NCI-H1048 (cell line): Measurements from ENCODE around the gene SSPN.

ENCODE experiments used
- DNase-seq: peaks from one replicate; lab custom pipeline; 2025; lab: John Stamatoyannopoulos, UW

SSPN gene, protein sequence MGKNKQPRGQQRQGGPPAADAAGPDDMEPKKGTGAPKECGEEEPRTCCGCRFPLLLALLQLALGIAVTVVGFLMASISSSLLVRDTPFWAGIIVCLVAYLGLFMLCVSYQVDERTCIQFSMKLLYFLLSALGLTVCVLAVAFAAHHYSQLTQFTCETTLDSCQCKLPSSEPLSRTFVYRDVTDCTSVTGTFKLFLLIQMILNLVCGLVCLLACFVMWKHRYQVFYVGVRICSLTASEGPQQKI

DNA sequence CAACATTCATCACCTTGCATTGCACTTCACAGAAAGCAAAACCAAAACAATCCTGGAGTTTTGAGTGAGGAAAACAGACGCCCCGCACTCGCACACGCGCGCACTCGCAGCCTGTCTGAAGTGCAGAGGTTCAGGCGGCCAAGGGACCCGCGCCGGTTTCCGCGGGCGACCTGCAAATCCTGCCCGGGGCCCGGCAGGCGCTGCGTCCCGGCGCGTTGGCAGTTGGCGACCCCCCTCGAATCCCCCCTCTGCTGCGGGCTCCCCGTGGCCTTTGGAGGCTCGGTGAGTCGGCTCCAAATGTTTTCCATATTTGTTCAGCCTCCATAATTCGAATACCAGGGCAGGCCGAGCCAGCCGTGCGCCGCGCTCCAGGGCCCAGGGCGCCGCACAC lies at the start of gene SSPN:
Gene SSPN, plus strand, starts transcription at position 324 of the 391 bp plus-strand sequence. CDS start 100 bp downstream, outside the sequence.
- DNase-seq, result peak; percentile 11

DNA sequence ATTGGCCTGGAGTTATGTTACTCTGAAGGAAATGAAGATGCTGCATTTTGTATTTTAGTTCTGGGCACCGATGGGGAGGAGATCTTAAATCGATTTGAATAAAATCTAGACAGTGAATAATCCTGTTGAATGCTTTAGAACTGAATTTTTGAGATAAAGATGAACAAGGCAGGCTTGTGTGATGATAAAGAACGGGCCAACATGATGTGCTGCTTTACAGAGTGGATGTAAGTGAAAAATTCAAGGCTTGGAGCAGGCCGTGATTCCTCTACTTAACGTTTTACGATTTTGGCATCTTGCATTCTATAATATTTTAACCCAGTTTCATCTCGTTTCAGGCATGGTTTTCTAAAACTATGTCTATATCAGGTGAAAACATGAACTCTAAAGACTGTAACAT lies 47.1 kb upstream of the SSPN start:
- DNase-seq, result no peak

GRCh38 chr12:26149968-26150500 lies 45.3 kb upstream of the SSPN start:
- DNase-seq, result no peak

GRCh38 chr12:26150736-26151450 lies 44.5 kb upstream of the SSPN start:
- DNase-seq, result no peak

DNA sequence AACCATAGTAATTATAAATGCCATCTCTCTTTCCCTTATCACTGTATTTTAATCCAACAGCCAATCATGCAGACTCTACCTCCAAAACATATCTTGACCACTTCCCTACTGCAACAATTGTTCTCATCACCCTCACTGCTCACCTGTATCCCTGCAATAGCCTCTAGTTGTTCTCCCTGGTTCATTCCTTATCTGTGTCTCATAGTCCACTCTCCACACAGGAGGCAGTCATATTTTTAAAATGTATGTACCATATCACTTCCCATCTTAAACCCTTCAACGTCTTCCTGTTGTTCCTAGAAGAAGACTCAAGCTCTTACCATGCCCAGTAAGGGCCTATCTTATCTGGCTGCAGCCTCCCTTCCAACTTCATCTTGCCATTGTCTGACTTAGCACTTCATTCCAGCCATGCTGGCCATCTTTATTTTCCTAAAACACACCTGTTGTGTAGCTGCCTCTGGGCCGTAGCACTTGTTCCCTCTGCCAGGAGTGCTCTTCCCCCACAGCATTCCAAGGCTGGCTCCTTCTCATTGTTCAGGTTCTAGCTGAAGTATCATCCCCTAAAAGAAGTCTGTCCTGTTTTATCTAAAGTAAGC lies 42.8 kb upstream of the SSPN start:
- DNase-seq, result no peak

DNA sequence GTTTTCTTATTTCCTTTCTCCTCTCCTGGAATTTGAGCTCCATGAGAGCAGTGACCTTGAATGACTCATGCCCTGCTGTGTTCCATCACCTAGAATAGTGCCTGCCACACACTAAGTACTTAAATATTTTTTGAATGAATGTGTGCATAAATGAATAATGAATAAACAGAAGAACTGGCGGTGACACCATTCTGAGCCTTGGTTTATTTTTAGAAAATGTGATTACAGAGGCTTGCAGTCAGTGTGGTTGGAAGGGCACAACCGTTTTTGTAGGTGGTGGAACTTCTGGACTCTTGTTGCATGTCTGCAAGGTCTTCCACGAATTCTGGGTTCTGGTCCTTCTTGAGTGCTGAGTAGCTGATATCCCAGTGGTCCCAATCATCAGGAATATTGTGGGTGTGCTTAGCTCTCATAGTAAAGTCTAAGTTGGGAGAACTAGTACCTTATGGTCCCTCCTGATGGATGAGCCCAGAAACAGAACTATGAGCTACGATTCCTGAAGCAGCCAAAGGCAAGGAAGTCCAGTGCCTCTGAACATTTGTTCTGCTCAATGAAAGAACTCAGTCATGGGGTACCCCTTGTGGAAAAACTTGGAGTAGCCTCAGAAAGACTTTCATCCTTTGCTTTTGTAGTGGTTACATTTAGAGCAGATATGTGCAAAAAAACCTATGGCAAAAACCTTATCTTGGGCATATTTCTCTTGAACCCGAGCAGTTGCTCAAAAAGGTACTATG lies 41.8 kb upstream of the SSPN start:
- DNase-seq, result no peak

DNA sequence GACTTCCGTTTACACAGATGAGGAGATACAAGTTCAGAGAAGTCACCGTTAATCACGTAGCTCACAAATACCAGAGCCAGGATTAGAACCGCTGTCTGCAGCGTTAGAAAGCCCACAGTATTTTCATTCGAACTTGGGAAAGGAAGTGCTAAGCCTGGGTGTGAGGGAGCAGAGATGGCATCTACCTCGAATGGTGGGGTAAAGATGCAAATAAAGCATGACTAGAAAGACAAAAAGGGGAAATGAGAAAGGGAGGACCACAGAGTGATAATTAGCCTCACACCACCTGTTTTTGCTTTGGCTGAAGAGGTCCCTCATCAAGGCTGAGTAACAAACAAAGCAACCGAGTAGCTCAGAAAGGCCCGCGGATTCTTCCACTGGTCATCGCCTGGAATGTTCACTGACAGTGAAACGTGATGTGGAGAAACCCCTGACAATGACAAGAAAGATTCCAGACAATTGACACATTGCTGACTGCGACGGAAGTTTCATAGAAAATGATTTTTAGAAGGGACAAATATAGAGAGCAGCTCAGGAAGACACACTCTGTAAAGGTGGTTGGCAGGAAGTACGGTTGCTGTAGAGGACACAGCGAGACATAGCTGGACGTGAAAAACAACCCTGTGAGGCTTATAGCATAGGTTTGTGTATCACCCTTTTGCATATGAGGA lies 39.0 kb upstream of the SSPN start:
- DNase-seq, result no peak

- DNase-seq, result no peak
Measured at GRCh38 chr12:26157001-26157400, 38.4 kb upstream of the SSPN start.

DNA sequence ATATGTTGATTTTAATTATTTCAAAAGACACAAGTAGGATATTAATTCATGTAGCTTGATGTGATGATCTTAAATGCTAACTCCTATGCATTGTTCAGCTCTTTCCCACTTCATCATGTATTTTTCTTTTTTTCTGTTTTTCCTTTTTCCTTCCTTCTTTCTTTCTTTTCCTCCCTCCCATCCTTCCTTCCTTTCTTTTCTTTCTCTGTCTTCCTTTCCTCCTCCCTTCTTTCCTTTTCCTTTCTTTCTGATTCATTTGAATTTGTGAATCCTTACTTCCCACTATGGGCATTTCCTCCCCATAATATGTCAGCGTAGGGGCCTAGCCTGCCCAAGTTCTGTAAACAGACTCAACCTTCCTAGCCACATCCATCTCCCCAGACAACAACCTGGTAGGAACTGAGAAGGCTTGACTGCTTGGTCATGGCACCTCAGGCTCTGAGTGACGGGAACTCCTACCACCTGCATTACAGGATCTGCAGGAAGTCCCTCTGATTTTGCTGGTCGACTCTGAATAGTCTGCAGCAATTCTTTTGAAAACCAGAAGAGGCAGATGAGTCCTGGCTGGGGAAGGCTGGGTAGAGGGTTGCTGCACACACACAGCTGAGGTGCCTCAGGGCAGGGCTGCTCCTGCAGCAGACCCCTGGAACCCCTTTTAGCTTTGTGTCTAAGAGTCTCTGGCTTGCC lies 37.2 kb upstream of the SSPN start:
- no peak for DNase-seq

DNA sequence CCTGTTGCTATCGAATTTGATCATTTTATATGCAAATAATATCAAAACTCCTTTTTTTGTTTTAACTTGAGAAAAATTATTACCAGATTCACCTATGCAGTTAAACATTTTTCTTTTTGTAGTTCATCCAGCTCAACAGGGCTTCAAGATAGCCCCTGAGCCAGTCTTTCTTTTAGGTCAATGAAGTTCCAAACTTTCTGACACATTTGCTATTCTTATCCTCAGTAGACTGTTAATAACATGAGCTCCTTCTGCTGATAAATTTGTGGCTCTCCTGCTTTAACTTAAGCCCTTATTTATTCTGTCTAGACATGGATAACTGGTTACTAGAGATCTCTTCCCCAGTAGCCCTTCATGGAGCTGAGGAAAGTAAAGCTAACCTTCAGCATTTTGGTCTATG lies 33.2 kb upstream of the SSPN start:
- DNase-seq, result no peak

DNA sequence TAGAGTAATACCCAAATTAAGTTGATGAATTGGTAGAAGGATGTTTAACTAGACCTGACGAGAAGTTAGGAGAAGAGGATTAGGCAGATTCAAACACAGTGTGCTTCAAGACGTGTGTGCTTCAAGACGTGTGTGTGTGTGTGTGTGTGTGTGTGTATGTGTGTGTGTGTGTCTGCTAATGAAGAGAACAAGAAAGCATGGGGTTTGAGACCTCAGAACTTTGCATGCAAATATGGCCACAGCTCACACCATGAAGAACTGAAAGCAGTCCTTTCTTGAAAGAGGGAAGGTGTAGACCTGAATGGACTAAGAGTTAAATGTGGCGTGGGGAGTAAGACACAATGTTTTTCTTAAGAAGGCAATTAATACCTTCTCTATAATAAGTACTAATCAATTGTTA lies 32.5 kb upstream of the SSPN start:
- no peak for DNase-seq

DNA sequence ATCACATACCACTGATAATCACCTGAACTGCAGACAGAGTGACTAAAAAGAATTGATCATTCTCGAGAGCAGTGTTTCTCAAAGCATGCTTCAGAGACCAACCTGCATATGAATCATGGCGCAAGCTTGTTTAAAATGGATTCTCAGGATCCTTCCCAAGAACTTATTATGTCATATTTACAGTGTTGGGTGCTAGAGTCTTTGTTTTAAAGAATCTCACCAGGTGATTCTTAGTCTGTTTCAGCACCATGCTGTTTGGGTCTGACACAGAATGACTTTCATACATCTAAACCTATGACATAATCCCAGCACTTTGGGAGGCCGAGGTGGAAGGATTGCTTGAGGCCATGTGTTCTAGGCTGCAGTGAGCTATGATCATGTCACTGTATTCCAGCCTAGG lies 31.3 kb upstream of the SSPN start:
- no peak for DNase-seq

DNA sequence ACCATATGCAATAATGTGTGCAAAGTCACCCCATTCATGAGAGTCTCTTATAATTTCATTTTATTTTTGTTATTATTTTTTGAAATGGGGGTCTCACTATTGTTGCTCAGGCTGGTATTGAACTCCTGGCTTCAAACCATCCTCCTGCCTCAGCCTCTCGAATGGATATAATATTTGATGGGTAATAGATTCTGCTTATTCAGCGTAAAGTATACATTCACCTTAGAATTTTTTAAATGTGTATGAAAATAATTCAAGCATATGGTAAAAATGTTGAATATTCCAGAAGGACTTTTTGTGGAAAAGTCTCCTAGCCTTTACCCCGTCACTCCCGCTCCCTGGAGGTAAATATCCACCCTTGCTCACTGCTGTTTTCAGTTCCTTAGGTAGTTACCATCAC lies 23.4 kb upstream of the SSPN start:
- no peak for DNase-seq

DNA sequence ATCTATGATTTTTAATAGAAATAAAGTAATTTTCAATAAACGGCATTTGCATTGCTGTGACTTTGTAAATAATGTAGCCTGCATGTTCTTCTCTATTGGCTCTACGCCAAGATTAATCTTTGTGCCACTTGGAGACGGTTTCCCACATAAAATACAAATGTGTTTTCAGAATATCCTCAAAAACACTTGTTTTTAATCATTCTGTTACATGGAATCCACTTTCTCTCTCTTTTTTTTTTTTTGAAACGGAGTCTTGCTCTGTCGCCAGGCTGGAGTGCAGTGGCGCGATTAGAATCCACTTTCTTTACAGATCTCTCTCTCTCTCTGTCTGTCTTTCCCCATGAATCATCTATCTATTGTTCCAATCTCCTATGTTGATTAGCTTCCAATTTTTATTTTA lies 22.8 kb upstream of the SSPN start:
- no peak for DNase-seq

DNA sequence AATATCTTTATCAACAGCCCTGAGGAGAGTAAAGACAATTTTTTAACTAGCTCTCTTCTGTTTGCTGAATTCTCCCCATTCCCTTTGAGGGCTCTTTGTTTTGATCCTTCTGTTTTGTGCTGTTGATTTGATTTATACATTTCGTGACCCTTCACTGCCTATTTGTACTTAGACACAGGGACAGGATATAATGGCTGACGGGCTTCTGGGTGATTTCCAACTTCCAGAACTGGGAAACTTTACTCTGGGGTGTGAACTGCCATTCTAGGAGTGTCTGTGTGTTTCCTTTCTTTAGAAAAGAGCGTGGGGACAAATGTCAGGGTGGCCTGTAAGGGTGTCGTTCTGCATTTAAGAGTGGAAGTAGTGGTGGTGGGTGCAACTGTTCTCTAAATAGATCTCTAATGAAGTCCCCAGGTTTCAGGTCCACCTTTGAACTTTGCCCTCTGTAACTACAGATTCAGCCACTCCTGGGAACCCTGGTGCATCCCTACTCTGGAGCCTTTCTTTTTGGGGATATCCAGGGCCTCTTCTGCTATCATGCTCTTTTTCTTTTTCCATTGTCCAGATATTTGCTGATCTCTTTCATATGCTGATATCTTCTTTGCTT lies 22.3 kb upstream of the SSPN start:
- no peak for DNase-seq

- DNase-seq, result no peak
Measured at GRCh38 chr12:26176725-26177124, 18.6 kb upstream of the SSPN start.

DNA sequence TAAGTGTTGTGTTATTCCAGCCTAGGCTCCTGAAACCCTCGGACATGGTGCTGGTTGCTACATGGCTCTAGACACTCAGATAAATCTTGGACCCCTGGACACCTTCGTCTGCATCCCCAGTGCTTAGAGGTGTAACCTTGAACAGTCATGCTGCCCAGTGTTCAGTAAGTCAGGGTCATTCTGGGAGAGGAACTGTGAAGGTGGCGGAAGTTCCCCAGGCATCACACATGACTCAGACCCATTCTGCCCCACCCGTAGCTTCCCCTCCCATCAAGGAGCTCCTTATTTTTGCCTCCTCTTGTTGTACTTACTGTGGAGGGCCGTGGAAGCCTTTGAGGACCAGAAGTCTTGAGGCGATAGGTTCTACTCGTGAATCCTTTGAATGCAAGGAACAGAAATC lies 18.1 kb upstream of the SSPN start:
- no peak for DNase-seq

DNA sequence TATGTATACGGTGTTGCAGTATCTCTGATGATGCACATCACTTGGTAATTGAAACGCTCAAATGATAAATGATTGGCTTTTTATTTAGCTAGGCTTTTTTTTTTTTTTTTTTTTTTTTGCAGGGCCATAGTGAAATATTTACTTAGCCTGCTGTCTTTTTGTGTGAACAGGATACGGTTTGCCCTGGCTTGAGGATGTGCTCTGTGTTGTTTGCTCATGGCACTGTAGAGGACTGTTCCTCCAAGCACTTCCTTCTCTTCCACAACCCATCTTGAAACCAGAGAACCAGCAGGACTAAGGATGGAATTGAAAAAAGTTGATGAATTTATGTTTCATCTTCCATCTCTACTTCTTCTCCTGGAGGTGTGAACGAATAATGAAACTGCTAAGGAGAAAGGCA lies 15.5 kb upstream of the SSPN start:
- no peak for DNase-seq

DNA sequence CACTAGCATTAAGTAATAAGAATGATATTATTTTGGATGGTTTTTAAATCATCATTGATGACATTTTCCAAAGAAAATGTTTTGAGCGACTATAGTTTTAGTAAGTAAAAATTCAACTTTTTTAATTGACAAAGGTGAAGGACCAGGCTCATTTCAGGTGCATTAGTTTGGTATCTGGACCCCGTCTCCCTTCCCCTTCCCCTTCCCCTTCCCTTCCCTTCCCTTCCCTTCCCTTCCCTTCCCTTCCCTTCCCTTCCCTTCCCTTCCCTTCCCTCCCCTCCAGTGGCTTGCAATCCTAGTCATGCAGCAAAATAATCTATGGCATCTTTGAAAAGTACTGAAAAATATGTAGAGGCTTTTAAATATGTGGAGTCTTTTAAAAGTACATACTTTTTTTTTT lies 13.0 kb upstream of the SSPN start:
- DNase-seq, result no peak

DNA sequence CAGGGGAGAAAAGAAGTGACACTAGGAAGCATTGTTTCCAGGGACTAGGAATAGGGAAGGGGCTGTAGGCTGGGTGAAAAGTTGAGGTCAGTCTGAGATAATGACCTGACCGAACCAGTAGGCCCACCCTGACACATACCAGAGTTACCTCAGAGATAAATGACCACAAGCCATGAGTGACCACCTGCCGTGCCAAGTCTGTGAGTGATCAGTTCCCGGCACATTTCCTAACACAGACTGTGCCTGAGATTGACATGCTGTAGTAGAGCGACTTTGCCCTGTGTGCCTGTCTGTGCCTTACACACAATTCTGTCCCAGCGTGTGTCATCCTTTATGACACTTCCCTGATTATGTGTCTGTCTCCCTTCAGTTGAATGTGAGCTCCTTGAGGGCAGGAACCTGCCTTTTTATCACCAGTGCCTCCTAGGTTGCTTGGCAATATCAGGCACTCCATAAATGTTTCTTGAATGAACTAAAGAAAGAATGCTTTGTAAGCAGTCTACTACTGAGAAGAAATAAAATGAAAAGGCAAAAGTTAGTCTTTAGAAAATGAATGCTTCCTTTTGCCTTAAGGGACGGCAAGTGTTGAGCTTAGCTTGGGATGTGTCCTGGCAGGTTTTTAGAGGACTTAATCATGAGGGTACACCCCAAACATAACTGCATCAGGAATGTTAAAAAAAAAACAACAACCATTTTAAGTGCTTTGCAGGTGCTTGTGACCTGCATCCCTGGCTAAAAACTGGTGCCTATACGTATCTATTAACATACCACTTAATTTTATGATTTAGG lies 9.6 kb upstream of the SSPN start:
- no peak for DNase-seq
